ENCODE data around the gene KRTAP4-4. TPM values are rescaled to one million over a fixed set of nuclear protein-coding genes. Genes with fewer than 3 reads are reported as not detected.

The KRTAP4-4 gene
- total and polyA plus RNA-seq, 2 of the 8 experiments (the other 6 are each of a cell fraction or from before 2014, with no cell fraction given), result not detected

DNA sequence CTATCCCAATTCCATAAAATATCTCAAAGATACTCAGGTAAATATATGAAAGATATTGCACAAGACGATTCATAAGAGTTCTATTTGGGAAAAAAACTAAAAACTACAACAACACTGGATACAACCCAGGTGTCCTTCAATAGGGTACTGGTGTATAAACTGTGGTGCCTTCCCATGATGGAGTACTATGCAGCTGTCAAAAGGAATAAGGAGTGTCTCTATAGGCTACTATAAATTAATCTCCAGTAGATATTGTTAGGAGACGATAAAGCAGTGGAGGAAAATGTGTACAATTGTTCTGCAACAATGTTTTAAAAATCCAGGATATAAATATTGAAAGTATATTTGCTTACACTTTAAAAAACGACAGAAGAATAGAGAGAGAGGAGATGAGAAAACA is 34.1 kb downstream of the KRTAP4-4 start (continued):
- no peak for TF ChIP-seq TCF12 (IDR thresholded peaks at IDR 0.05; ENCODE audit: low read depth, low read length)
- no peak for TF ChIP-seq RBBP5 (IDR thresholded peaks at IDR 0.05; ENCODE audit: borderline replicate concordance, low read depth, low read length)
- no peak for TF ChIP-seq BCL11A (IDR thresholded peaks at IDR 0.05; ENCODE audit: low read depth in 2 of 2, low read length in 2 of 2)
- no peak for TF ChIP-seq TAF7 (optimal IDR thresholded peaks at IDR 0.05; ENCODE audit: borderline replicate concordance, low read depth, low read length)
- no peak for TF ChIP-seq ZNF274 (IDR thresholded peaks at IDR 0.05; ENCODE audit: borderline replicate concordance, extremely low read depth, low read length)

All from H1 (cell line).